Mesenchymal stem cell (in vitro differentiated cells and primary cell): Measurements from ENCODE around the gene PXDC1.
"Not testable (repeated sequence)": the region's sequence is repeated elsewhere in the genome, so short reads cannot be mapped to it uniquely, and the experiment has no call there.

Source experiments
- DNase-seq: peaks from one replicate; pipeline ENCODE4 v3.0.0-alpha.2; 2013
- H2AFZ ChIP-seq: one replicate; pipeline ENCODE4 v1.6.1; 2013; ENCODE audit warnings: low read depth, mild to moderate bottlenecking, control low read depth, inconsistent platforms, low read length, moderate library complexity
- H2AK5ac ChIP-seq: 2 replicates; pipeline ENCODE4 v1.6.1; 2013; ENCODE audit warnings: low read length, moderate library complexity, mild to moderate bottlenecking, inconsistent platforms; ENCODE audit not compliant: severe bottlenecking
- H2BK120ac ChIP-seq: one replicate; pipeline ENCODE4 v1.6.1; 2013; ENCODE audit warnings: low read depth, mild to moderate bottlenecking, inconsistent platforms, low read length, moderate library complexity
- H2BK12ac ChIP-seq, 2 experiments: one replicate each; pipeline ENCODE4 v1.6.1; 2013; ENCODE audit warnings: inconsistent platforms in 2 of 2, low read length in 2 of 2, mild to moderate bottlenecking in 2 of 2, moderate library complexity in 2 of 2, control low read depth in 1 of 2
- H2BK15ac ChIP-seq: one replicate; pipeline ENCODE4 v1.6.1; 2013; ENCODE audit warnings: mild to moderate bottlenecking, low read depth, inconsistent platforms; ENCODE audit not compliant: poor library complexity, severe bottlenecking
- H2BK5ac ChIP-seq: 2 replicates; pipeline ENCODE4 v1.6.1; 2013; ENCODE audit warnings: low read depth, mild to moderate bottlenecking, low read length, control low read depth, inconsistent platforms; ENCODE audit not compliant: poor library complexity, severe bottlenecking
- H3K14ac ChIP-seq, 2 experiments: one replicate each; pipeline ENCODE4 v1.6.1; 2013; ENCODE audit warnings: inconsistent platforms in 2 of 2, low read length in 2 of 2, control low read depth in 1 of 2, mild to moderate bottlenecking in 1 of 2, moderate library complexity in 1 of 2
- H3K18ac ChIP-seq, 2 experiments: one replicate each; pipeline ENCODE4 v1.6.1; 2013; ENCODE audit warnings: inconsistent platforms in 2 of 2, low read length in 2 of 2, control low read depth in 1 of 2, low read depth in 1 of 2, mild to moderate bottlenecking in 1 of 2
- H3K23ac ChIP-seq, 2 experiments: one replicate each; pipeline ENCODE4 v1.6.1; 2013; ENCODE audit warnings: inconsistent platforms in 2 of 2, low read length in 2 of 2, mild to moderate bottlenecking in 2 of 2, moderate library complexity in 2 of 2, control low read depth in 1 of 2
- H3K27ac ChIP-seq: 2 replicates; pipeline ENCODE4 v1.5.1; 2013; ENCODE audit warnings: mild to moderate bottlenecking, moderate library complexity, low read length, control low read depth, inconsistent platforms; ENCODE audit not compliant: poor library complexity, severe bottlenecking
- H3K27me3 ChIP-seq, 2 experiments: 2 replicates each; pipeline versions ENCODE4 v1.6.1 to v1.7.0; 2013; ENCODE audit warnings: low read length in 2 of 2, mild to moderate bottlenecking in 2 of 2, moderate library complexity in 2 of 2, control low read depth in 1 of 2, inconsistent platforms in 1 of 2; ENCODE audit not compliant: control insufficient read depth in 1 of 2, insufficient read depth in 1 of 2
- H3K36me3 ChIP-seq, 2 experiments: 2 replicates each; pipeline versions ENCODE4 v1.6.1 to v1.7.0; 2013; ENCODE audit warnings: low read length in 2 of 2, control low read depth in 1 of 2, inconsistent platforms in 1 of 2, low read depth in 1 of 2, mild to moderate bottlenecking in 1 of 2; ENCODE audit not compliant: insufficient read depth in 2 of 2, control insufficient read depth in 1 of 2
- H3K4ac ChIP-seq, 2 experiments: one replicate each; pipeline ENCODE4 v1.6.1; 2013; ENCODE audit warnings: inconsistent platforms in 2 of 2, low read length in 2 of 2, mild to moderate bottlenecking in 2 of 2, moderate library complexity in 2 of 2, control low read depth in 1 of 2, low read depth in 1 of 2
- H3K4me1 ChIP-seq: 2 replicates; pipeline ENCODE4 v1.6.1; 2013; ENCODE audit warnings: low read depth, low read length, control low read depth; ENCODE audit not compliant: control insufficient read depth, insufficient read depth
- H3K4me2 ChIP-seq: 2 replicates; pipeline ENCODE4 v1.6.1; 2013; ENCODE audit warnings: low read length, mild to moderate bottlenecking, inconsistent platforms; ENCODE audit not compliant: poor library complexity, severe bottlenecking
- H3K4me3 ChIP-seq, 2 experiments: 2 replicates each; pipeline versions ENCODE4 v1.5.1 to v1.7.0; 2013; ENCODE audit warnings: low read length in 2 of 2, mild to moderate bottlenecking in 2 of 2, control low read depth in 1 of 2, low read depth in 1 of 2; ENCODE audit not compliant: insufficient read depth in 1 of 2
- H3K79me1 ChIP-seq: replicated peaks from 2 replicates; pipeline ENCODE4 v1.6.1; 2013; ENCODE audit warnings: mild to moderate bottlenecking, control low read depth, low read length, inconsistent platforms; ENCODE audit not compliant: poor library complexity, severe bottlenecking
- H3K9ac ChIP-seq: 2 replicates; pipeline ENCODE4 v1.7.0; 2013; ENCODE audit warnings: mild to moderate bottlenecking, low read length, moderate library complexity
- H3K9me3 ChIP-seq: 2 replicates; pipeline ENCODE4 v1.7.0; 2013; ENCODE audit warnings: mild to moderate bottlenecking, low read length; ENCODE audit not compliant: control insufficient read depth
- H4K8ac ChIP-seq: one replicate; pipeline ENCODE4 v1.6.1; 2013; ENCODE audit warnings: inconsistent platforms, mild to moderate bottlenecking, low read length, moderate library complexity
- H4K91ac ChIP-seq: one replicate; pipeline ENCODE4 v1.6.1; 2013; ENCODE audit warnings: mild to moderate bottlenecking, low read length, inconsistent platforms
- WGBS: methylation state at CpG from one replicate; pipeline ENCODE4 v1.1.7; 2013; ENCODE audit warnings: mixed read lengths; 5-methylcytosine and 5-hydroxymethylcytosine counted together

Gene PXDC1

DNA sequence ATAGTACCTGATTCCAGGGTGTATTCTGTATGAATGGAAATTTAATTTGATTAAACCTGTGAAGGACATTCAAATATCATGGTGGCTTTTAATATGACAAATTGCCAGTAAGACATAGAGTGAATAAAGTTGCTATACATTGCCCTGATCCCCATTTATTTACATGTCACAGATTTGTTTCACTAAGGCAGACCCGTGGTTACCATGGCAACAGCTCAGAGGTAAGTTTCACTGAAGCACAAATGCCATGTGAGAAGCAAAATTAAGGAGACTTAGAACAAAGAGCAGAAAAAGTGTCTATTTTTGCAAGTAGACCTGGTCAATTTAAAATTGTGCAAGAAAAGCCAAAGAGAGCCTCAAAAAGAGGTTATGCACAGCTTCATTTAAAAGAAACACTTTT lies 63.7 kb downstream of the PXDC1 start:
- Histone ChIP-seq H3K79me1 (no peaks in the 10 kb centered on the region), H3K14ac (no peak overlapping the region), H3K4me2 (no peak overlapping the region), H3K4me1 (no peaks in the 10 kb centered on the region), H2BK120ac (no peak overlapping the region), H3K18ac (no peak overlapping the region), H3K9me3 (no peaks in the 10 kb centered on the region), H3K4me3 (no peak overlapping the region), H4K8ac (no peak overlapping the region), H3K23ac (no peak overlapping the region), H3K9ac (no peak overlapping the region), H3K4ac (no peak overlapping the region), H3K27ac (no peak overlapping the region), H3K36me3 (no peaks in the 10 kb centered on the region), H2BK5ac (no peak overlapping the region), H2AK5ac (no peak overlapping the region), H2AFZ (no peak overlapping the region), H3K27me3 (no peaks in the 10 kb centered on the region), H2BK12ac (no peak overlapping the region), H2BK15ac (no peak overlapping the region), H4K91ac (no peak overlapping the region)
- 64% methylated on average over 1 of the region's 1 CpG for WGBS
- no peak for DNase-seq

DNA sequence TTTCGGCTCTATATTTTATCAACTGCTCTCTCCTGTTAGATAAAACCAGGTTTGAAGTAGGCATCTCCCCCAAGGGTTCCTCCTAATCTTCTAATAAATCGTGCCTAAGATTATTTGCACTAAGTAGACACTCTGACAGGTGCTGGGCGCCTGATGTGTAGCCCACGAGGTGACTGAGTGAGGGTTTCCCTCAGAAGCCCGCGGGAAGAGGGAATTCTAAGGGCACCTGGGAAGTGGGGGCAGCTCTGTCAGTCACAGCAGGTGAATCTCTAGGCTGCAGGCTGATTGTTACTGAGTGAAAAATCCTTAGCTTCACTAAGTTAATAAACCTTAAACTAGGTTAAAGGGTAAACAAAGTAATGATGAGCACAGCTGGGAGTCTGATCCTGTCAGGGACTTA lies 68.2 kb downstream of the PXDC1 start:
- Histone ChIP-seq H3K36me3 (no peaks in the 10 kb centered on the region), H3K9me3 (peaks cover 6% of the 10 kb centered on the region), H3K27me3 (peaks cover 0 to 8% of the 10 kb centered on the region in 2 experiments), H2BK120ac (no peak overlapping the region), H4K8ac (no peak overlapping the region), H2AK5ac (no peak overlapping the region), H3K23ac (no peak overlapping the region), H4K91ac (no peak overlapping the region), H3K4ac (no peak overlapping the region), H2AFZ (no peak overlapping the region), H3K14ac (no peak overlapping the region), H3K4me3 (no peak overlapping the region), H3K79me1 (no peaks in the 10 kb centered on the region), H2BK12ac (no peak overlapping the region), H3K18ac (no peak overlapping the region), H3K9ac (no peak overlapping the region), H2BK5ac (no peak overlapping the region), H3K4me1 (no peaks in the 10 kb centered on the region), H3K4me2 (no peak overlapping the region), H2BK15ac (no peak overlapping the region), H3K27ac (no peak overlapping the region)
- 79% methylated on average over 6 of the region's 6 CpGs for whole genome bisulfite sequencing
- no peak for DNase-seq

DNA sequence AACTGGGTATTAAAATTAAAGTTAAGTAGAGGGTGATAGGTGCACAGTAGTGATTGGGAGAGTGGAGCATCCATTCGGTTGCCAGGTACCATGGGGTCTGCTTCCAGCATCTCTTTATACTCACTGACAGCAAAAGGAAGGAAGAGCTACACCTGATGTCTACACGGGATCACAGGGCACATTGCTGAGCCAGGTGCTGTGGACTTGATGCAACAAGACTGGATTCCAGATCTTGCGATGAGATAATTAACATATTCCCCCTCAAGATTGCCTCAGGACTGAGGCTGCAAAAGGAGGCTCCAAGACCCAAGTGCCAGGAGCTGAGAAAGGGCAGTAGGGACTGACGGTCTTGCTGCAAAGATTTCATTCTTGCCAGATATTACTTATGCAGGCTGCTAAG lies 72.6 kb downstream of the PXDC1 start:
- Histone ChIP-seq H3K9ac (no peak overlapping the region), H3K4me2 (no peak overlapping the region), H3K4me3 (no peak overlapping the region), H2BK12ac (no peak overlapping the region), H4K91ac (no peak overlapping the region), H2BK15ac (no peak overlapping the region), H3K18ac (no peak overlapping the region), H4K8ac (no peak overlapping the region), H3K27ac (no peak overlapping the region), H2AK5ac (no peak overlapping the region), H2BK5ac (no peak overlapping the region), H2BK120ac (no peak overlapping the region), H3K27me3 (peaks cover 0 to 8% of the 10 kb centered on the region in 2 experiments), H3K79me1 (no peaks in the 10 kb centered on the region), H3K23ac (no peak overlapping the region), H3K4me1 (no peaks in the 10 kb centered on the region), H3K36me3 (no peaks in the 10 kb centered on the region), H2AFZ (no peak overlapping the region), H3K4ac (no peak overlapping the region), H3K9me3 (peaks cover 6% of the 10 kb centered on the region), H3K14ac (no peak overlapping the region)
- 91% methylated on average over 4 of the region's 4 CpGs for WGBS
- no peak for DNase-seq

DNA sequence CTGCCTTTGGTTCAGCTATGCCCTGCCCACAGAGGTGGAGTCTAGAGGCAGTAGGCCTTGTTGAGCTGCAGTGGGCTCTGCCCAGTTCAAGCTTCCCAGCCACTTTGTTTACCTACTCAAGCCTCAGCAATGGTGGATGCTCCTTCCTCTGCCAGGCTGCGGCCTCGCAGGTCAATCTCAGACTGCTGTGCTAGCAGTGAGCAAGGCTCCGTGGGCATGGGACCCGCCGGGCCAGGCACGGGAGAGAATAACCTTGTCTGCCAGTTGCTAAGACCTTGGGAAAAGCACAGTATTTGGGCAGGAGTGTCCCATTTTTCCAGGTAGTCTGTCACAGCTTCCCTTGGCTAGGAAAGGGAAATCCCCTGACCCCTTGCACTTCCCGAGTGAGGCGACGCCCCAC lies 73.8 kb downstream of the PXDC1 start:
- not testable (repeated sequence) for H2BK15ac ChIP-seq, H3K4me2 ChIP-seq, H3K23ac ChIP-seq, H4K91ac ChIP-seq, H3K4me3 ChIP-seq, H3K79me1 ChIP-seq, H3K4me1 ChIP-seq, H2AFZ ChIP-seq, H3K27me3 ChIP-seq, H4K8ac ChIP-seq, H3K9me3 ChIP-seq, H3K36me3 ChIP-seq, H3K4ac ChIP-seq, H2AK5ac ChIP-seq, H3K9ac ChIP-seq, H3K18ac ChIP-seq, H3K27ac ChIP-seq, H2BK120ac ChIP-seq, H2BK12ac ChIP-seq, H2BK5ac ChIP-seq, H3K14ac ChIP-seq, DNase-seq
- WGBS, result 96% methylated on average over 9 of the region's 9 CpGs
